AG08395 (cell line): ENCODE results near the gene DDX4.
A peak's percentile ranks its signal among the peaks of the same experiment; 100 is the strongest.
"Not testable (repeated sequence)": the region's sequence is repeated elsewhere in the genome, so short reads cannot be mapped to it uniquely, and the experiment has no call there.

ENCODE experiments used
- DNase-seq: peaks from one replicate; pipeline ENCODE4 v3.0.0; 2012; ENCODE audit warnings: mixed read lengths, low spot score

The DDX4 gene

GRCh38 chr5:55724281-55724680 lies 13.6 kb upstream of the DDX4 start:
- no peak for DNase-seq

GRCh38 chr5:55731848-55732247 lies 6.0 kb upstream of the DDX4 start:
- DNase-seq: no peak

GRCh38 chr5:55732585-55732984 lies 5.3 kb upstream of the DDX4 start:
- no peak for DNase-seq

- no peak for DNase-seq
These were observed 3.2 kb upstream of the DDX4 start for GRCh38 chr5:55734658-55735057.

- no peak for DNase-seq
These were observed 4.9 kb downstream of the DDX4 start for GRCh38 chr5:55742778-55743177.

- DNase-seq: no peak
These were observed 10.0 kb downstream of the DDX4 start for GRCh38 chr5:55747778-55748318.

- no peak for DNase-seq
These were observed 11.5 kb downstream of the DDX4 start for GRCh38 chr5:55749387-55749786.

- no peak for DNase-seq
These were observed 12.2 kb downstream of the DDX4 start for GRCh38 chr5:55750063-55750462.

- no peak for DNase-seq
These were observed 12.6 kb downstream of the DDX4 start for GRCh38 chr5:55750499-55750898.

GRCh38 chr5:55758231-55758630 lies 20.4 kb downstream of the DDX4 start:
- DNase-seq: no peak

- DNase-seq: no peak
These were observed 20.9 kb downstream of the DDX4 start for GRCh38 chr5:55758714-55759113.

GRCh38 chr5:55761721-55762120 lies 23.9 kb downstream of the DDX4 start:
- not testable (repeated sequence) for DNase-seq

GRCh38 chr5:55763746-55764420 lies 26.0 kb downstream of the DDX4 start:
- DNase-seq: no peak

GRCh38 chr5:55768279-55768678 lies 30.4 kb downstream of the DDX4 start:
- no peak for DNase-seq

GRCh38 chr5:55771175-55771655 lies 33.4 kb downstream of the DDX4 start:
- no peak for DNase-seq

GRCh38 chr5:55773057-55773456 lies 35.2 kb downstream of the DDX4 start:
- DNase-seq: no peak

- no peak for DNase-seq
These were observed 39.5 kb downstream of the DDX4 start for GRCh38 chr5:55777332-55777731.

GRCh38 chr5:55800924-55801323 lies 63.1 kb downstream of the DDX4 start:
- DNase-seq: no peak

- DNase-seq: not testable (repeated sequence)
These were observed 71.0 kb downstream of the DDX4 start for GRCh38 chr5:55808814-55809213.

- not testable (repeated sequence) for DNase-seq
These were observed 78.1 kb downstream of the DDX4 start for GRCh38 chr5:55815939-55816338.

- peak; percentile 74 for DNase-seq
These were observed 78.5 kb downstream of the DDX4 start for GRCh38 chr5:55816342-55816741.

GRCh38 chr5:55817030-55817429 lies 79.2 kb downstream of the DDX4 start:
- DNase-seq: no peak

- DNase-seq: no peak
These were observed 82.6 kb downstream of the DDX4 start for GRCh38 chr5:55820488-55820887.
